ENCODE results near the gene INPP4B. TPM values are rescaled to one million over a fixed set of nuclear protein-coding genes. Genes with fewer than 3 reads are reported as not detected.

Gene INPP4B
- total and polyA plus RNA-seq, 2 donors (not counting 1 experiment from before 2014, with no cell fraction given) = 19.7 to 22.2 TPM

GRCh38 chr4:142380052-142380602 lies 466.0 kb downstream of the INPP4B start:
- no peak for DNase-seq (ENCODE audit: low read depth in 2 of 2)
- peak overlapping the region; percentile 37 for H2AFZ ChIP-seq (ENCODE audit: low read length)
- no peak overlapping the region for H3K9ac ChIP-seq (ENCODE audit: insufficient read depth, low read length)
- H3K79me2 ChIP-seq (ENCODE audit: control insufficient read depth, insufficient read depth, low read length) = no peaks in the 10 kb centered on the region
- peak overlapping the region; percentile 65 for H3K27ac ChIP-seq (ENCODE audit: insufficient read depth, low read length)
- H3K27me3 ChIP-seq (ENCODE audit: control insufficient read depth, insufficient read depth, low read length) = no peaks in the 10 kb centered on the region
- no peak overlapping the region for H3K4me3 ChIP-seq (replicated peaks in 1 of 4; ENCODE audit: control extremely low read depth in 1 of 4, insufficient read depth in 1 of 4, low read depth in 3 of 4, low read length in 4 of 4)
- no peak for TF ChIP-seq CTCF (conservative IDR thresholded peaks at IDR 0.05 in 1 of 2, IDR thresholded peaks at IDR 0.05 in 1 of 2; ENCODE audit: low read depth in 1 of 2, low read length in 2 of 2)
- TF ChIP-seq EZH2 (IDR thresholded peaks at IDR 0.05; ENCODE audit: low read length, missing control alignments) = no peak
- peak overlapping the region; percentile 60 for H3K4me2 ChIP-seq (ENCODE audit: extremely low read depth, insufficient read depth, low read length)
- H3K36me3 ChIP-seq (ENCODE audit: control insufficient read depth, insufficient read depth, low read length) = no peaks in the 10 kb centered on the region
- H3K9me3 ChIP-seq (ENCODE audit: control insufficient read depth, insufficient read depth, low read depth, low read length) = no peaks in the 10 kb centered on the region
- H3K4me1 ChIP-seq (ENCODE audit: control insufficient read depth, extremely low read depth, insufficient read depth, low read length) = peaks cover 12% of the 10 kb centered on the region
- H4K20me1 ChIP-seq (ENCODE audit: control insufficient read depth, extremely low read depth, insufficient read depth, low read length) = no peaks in the 10 kb centered on the region

DNA sequence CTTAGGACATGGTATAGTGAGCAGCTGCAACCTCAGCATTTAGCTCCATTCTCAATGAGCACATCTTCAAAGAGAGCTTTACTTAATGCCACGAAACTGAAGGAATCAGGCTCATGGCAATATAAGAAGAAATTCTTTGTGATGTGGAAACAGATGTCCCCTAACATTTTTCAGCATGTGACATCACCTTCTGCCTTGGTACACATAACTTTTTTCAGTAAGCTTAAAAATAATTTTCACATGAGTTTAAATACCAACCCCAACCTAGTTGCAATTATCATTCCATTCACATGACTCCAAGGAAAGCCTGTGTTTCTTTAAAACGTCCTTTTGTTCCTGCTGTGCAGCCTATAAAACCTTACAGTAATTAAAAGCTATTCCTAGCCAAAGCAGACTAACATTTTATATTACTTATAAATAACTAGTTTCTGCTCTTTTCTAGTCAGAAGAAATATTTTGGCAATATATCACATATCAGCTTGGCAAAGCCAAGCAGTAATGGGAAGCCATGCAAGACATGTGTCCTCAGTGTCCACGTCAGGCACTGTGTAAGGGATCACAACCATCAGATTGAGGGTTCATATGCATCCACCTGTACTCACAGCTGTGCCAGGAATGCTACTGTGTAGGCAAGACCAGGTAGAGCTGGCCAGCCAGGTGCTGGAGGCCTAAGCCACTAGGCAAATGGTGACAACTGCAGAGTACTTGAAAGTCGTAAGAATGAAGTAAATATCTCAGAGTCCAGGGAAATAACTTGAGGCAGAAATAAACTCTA lies 466.6 kb downstream of the INPP4B start:
- H3K27ac ChIP-seq (ENCODE audit: insufficient read depth, low read length) = peak overlapping the region; percentile 65
- peak; percentile 82 to 96 for DNase-seq (ENCODE audit: low read depth in 2 of 2)
- H3K4me2 ChIP-seq (ENCODE audit: extremely low read depth, insufficient read depth, low read length) = peak overlapping the region; percentile 60
- H3K4me3 ChIP-seq (replicated peaks in 1 of 4; ENCODE audit: control extremely low read depth in 1 of 4, insufficient read depth in 1 of 4, low read depth in 3 of 4, low read length in 4 of 4) = no peak overlapping the region
- no peaks in the 10 kb centered on the region for H3K9me3 ChIP-seq (ENCODE audit: control insufficient read depth, insufficient read depth, low read depth, low read length)
- H3K9ac ChIP-seq (ENCODE audit: insufficient read depth, low read length) = no peak overlapping the region
- H2AFZ ChIP-seq (ENCODE audit: low read length) = peak overlapping the region; percentile 37
- H3K27me3 ChIP-seq (ENCODE audit: control insufficient read depth, insufficient read depth, low read length) = no peaks in the 10 kb centered on the region
- no peaks in the 10 kb centered on the region for H3K36me3 ChIP-seq (ENCODE audit: control insufficient read depth, insufficient read depth, low read length)
- TF ChIP-seq CTCF (conservative IDR thresholded peaks at IDR 0.05 in 1 of 2, IDR thresholded peaks at IDR 0.05 in 1 of 2; ENCODE audit: low read depth in 1 of 2, low read length in 2 of 2) (no peak), EZH2 (IDR thresholded peaks at IDR 0.05; ENCODE audit: low read length, missing control alignments) (no peak)
- no peaks in the 10 kb centered on the region for H4K20me1 ChIP-seq (ENCODE audit: control insufficient read depth, extremely low read depth, insufficient read depth, low read length)
- H3K4me1 ChIP-seq (ENCODE audit: control insufficient read depth, extremely low read depth, insufficient read depth, low read length) = peaks cover 12% of the 10 kb centered on the region
- no peaks in the 10 kb centered on the region for H3K79me2 ChIP-seq (ENCODE audit: control insufficient read depth, insufficient read depth, low read length)

DNA sequence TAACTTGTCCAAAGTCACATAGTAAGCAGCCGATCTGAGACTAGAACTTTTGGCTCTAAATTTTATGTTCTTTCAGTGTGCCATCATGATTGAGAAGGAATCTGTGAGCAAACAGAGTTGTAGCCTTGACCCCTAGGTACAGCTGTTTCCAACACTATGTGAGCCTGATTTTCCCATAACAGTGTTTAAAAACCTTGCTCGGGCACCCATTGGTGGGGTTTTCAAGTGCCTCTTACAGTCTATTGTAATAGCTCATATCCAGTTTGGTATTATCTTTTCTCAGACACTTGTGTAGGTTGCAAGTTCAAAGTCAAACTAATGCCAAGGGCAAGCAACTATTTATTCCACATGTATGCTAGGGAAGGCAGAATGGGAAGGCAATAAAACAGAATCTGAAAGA lies 467.9 kb downstream of the INPP4B start:
- DNase-seq (ENCODE audit: low read depth in 2 of 2) = no peak
- Histone ChIP-seq H3K27ac (ENCODE audit: insufficient read depth, low read length) (no peak overlapping the region), H3K4me2 (ENCODE audit: extremely low read depth, insufficient read depth, low read length) (no peak overlapping the region), H3K4me1 (ENCODE audit: control insufficient read depth, extremely low read depth, insufficient read depth, low read length) (peaks cover 17% of the 10 kb centered on the region), H4K20me1 (ENCODE audit: control insufficient read depth, extremely low read depth, insufficient read depth, low read length) (no peaks in the 10 kb centered on the region), H3K79me2 (ENCODE audit: control insufficient read depth, insufficient read depth, low read length) (no peaks in the 10 kb centered on the region), H3K4me3 (replicated peaks in 1 of 4; ENCODE audit: control extremely low read depth in 1 of 4, insufficient read depth in 1 of 4, low read depth in 3 of 4, low read length in 4 of 4) (no peak overlapping the region), H2AFZ (ENCODE audit: low read length) (no peak overlapping the region), H3K9ac (ENCODE audit: insufficient read depth, low read length) (no peak overlapping the region), H3K9me3 (ENCODE audit: control insufficient read depth, insufficient read depth, low read depth, low read length) (no peaks in the 10 kb centered on the region), H3K27me3 (ENCODE audit: control insufficient read depth, insufficient read depth, low read length) (no peaks in the 10 kb centered on the region), H3K36me3 (ENCODE audit: control insufficient read depth, insufficient read depth, low read length) (no peaks in the 10 kb centered on the region)
- no peak for TF ChIP-seq EZH2 (IDR thresholded peaks at IDR 0.05; ENCODE audit: low read length, missing control alignments)

All from fibroblast of lung (primary cell).